ENCODE results near the gene RAMP1.

The RAMP1 gene

GRCh38 chr2:237854295-237854694 lies 5.1 kb upstream of the RAMP1 start:
- no peaks in the 10 kb centered on the region for H3K36me3 ChIP-seq (ENCODE audit: insufficient read depth, low read length)
- H3K4me3 ChIP-seq (ENCODE audit: low read length) = no peak overlapping the region
- no peak overlapping the region for H2AFZ ChIP-seq (ENCODE audit: low read depth, low read length)
- H3K4me1 ChIP-seq (ENCODE audit: insufficient read depth, low read length) = peaks cover 19% of the 10 kb centered on the region
- H3K27me3 ChIP-seq (ENCODE audit: insufficient read depth, low read length) = peaks cover 2% of the 10 kb centered on the region
- H3K9me3 ChIP-seq (ENCODE audit: low read length) = no peaks in the 10 kb centered on the region

- no peaks in the 10 kb centered on the region for H3K9me3 ChIP-seq (ENCODE audit: low read length)
- peaks cover 19% of the 10 kb centered on the region for H3K4me1 ChIP-seq (ENCODE audit: insufficient read depth, low read length)
- no peak overlapping the region for H3K4me3 ChIP-seq (ENCODE audit: low read length)
- no peak overlapping the region for H2AFZ ChIP-seq (ENCODE audit: low read depth, low read length)
- H3K36me3 ChIP-seq (ENCODE audit: insufficient read depth, low read length) = no peaks in the 10 kb centered on the region
- peaks cover 3% of the 10 kb centered on the region for H3K27me3 ChIP-seq (ENCODE audit: insufficient read depth, low read length)
Measured at GRCh38 chr2:237857791-237858190, 1.6 kb upstream of the RAMP1 start.

GRCh38 chr2:237858294-237859081 lies 935 bp upstream of the RAMP1 start:
- H3K36me3 ChIP-seq (ENCODE audit: insufficient read depth, low read length) = no peaks in the 10 kb centered on the region
- peaks cover 3% of the 10 kb centered on the region for H3K27me3 ChIP-seq (ENCODE audit: insufficient read depth, low read length)
- no peak overlapping the region for H2AFZ ChIP-seq (ENCODE audit: low read depth, low read length)
- no peak overlapping the region for H3K4me3 ChIP-seq (ENCODE audit: low read length)
- no peaks in the 10 kb centered on the region for H3K9me3 ChIP-seq (ENCODE audit: low read length)
- H3K4me1 ChIP-seq (ENCODE audit: insufficient read depth, low read length) = peaks cover 19% of the 10 kb centered on the region

- Histone ChIP-seq H3K4me3 (ENCODE audit: low read length) (no peak overlapping the region), H3K9me3 (ENCODE audit: low read length) (no peaks in the 10 kb centered on the region), H2AFZ (ENCODE audit: low read depth, low read length) (no peak overlapping the region), H3K36me3 (ENCODE audit: insufficient read depth, low read length) (no peaks in the 10 kb centered on the region), H3K27me3 (ENCODE audit: insufficient read depth, low read length) (peaks cover 3% of the 10 kb centered on the region), H3K4me1 (ENCODE audit: insufficient read depth, low read length) (peaks cover 19% of the 10 kb centered on the region)
Measured at GRCh38 chr2:237859082-237859433, 365 bp upstream of the RAMP1 start.

- peaks cover 3% of the 10 kb centered on the region for H3K27me3 ChIP-seq (ENCODE audit: insufficient read depth, low read length)
Measured at GRCh38 chr2:237860273-237860935, 981 bp downstream of the RAMP1 start.

GRCh38 chr2:237861875-237862527 lies 2.6 kb downstream of the RAMP1 start:
- peaks cover 3% of the 10 kb centered on the region for H3K27me3 ChIP-seq (ENCODE audit: insufficient read depth, low read length)
- H3K36me3 ChIP-seq (ENCODE audit: insufficient read depth, low read length) = no peaks in the 10 kb centered on the region
- peaks cover 27% of the 10 kb centered on the region for H3K4me1 ChIP-seq (ENCODE audit: insufficient read depth, low read length)

More at GRCh38 chr2:237860273-237860935, 981 bp downstream of the RAMP1 start:
- H3K9me3 ChIP-seq (ENCODE audit: low read length) = no peaks in the 10 kb centered on the region
- H3K4me3 ChIP-seq (ENCODE audit: low read length) = no peak overlapping the region
- no peak overlapping the region for H2AFZ ChIP-seq (ENCODE audit: low read depth, low read length)
- H3K36me3 ChIP-seq (ENCODE audit: insufficient read depth, low read length) = no peaks in the 10 kb centered on the region
- H3K4me1 ChIP-seq (ENCODE audit: insufficient read depth, low read length) = peaks cover 19% of the 10 kb centered on the region

GRCh38 chr2:237862528-237862895 lies 3.1 kb downstream of the RAMP1 start:
- Histone ChIP-seq H3K9me3 (ENCODE audit: low read length) (no peaks in the 10 kb centered on the region), H3K4me3 (ENCODE audit: low read length) (no peak overlapping the region), H2AFZ (ENCODE audit: low read depth, low read length) (no peak overlapping the region), H3K4me1 (ENCODE audit: insufficient read depth, low read length) (peaks cover 24% of the 10 kb centered on the region), H3K27me3 (ENCODE audit: insufficient read depth, low read length) (peaks cover 3% of the 10 kb centered on the region), H3K36me3 (ENCODE audit: insufficient read depth, low read length) (no peaks in the 10 kb centered on the region)

More at GRCh38 chr2:237861875-237862527, 2.6 kb downstream of the RAMP1 start:
- Histone ChIP-seq H3K9me3 (ENCODE audit: low read length) (no peaks in the 10 kb centered on the region), H3K4me3 (ENCODE audit: low read length) (no peak overlapping the region), H2AFZ (ENCODE audit: low read depth, low read length) (no peak overlapping the region)

- Histone ChIP-seq H3K4me1 (ENCODE audit: insufficient read depth, low read length) (peaks cover 18% of the 10 kb centered on the region), H3K9me3 (ENCODE audit: low read length) (no peaks in the 10 kb centered on the region), H2AFZ (ENCODE audit: low read depth, low read length) (no peak overlapping the region), H3K27me3 (ENCODE audit: insufficient read depth, low read length) (peaks cover 3% of the 10 kb centered on the region), H3K36me3 (ENCODE audit: insufficient read depth, low read length) (no peaks in the 10 kb centered on the region), H3K4me3 (ENCODE audit: low read length) (no peak overlapping the region)
Measured at GRCh38 chr2:237863102-237863511, 3.7 kb downstream of the RAMP1 start.

- H3K4me3 ChIP-seq (ENCODE audit: low read length) = no peak overlapping the region
- no peak overlapping the region for H2AFZ ChIP-seq (ENCODE audit: low read depth, low read length)
- no peaks in the 10 kb centered on the region for H3K9me3 ChIP-seq (ENCODE audit: low read length)
- H3K27me3 ChIP-seq (ENCODE audit: insufficient read depth, low read length) = peaks cover 3% of the 10 kb centered on the region
- peaks cover 11% of the 10 kb centered on the region for H3K4me1 ChIP-seq (ENCODE audit: insufficient read depth, low read length)
- H3K36me3 ChIP-seq (ENCODE audit: insufficient read depth, low read length) = no peaks in the 10 kb centered on the region
Measured at GRCh38 chr2:237863689-237864443, 4.4 kb downstream of the RAMP1 start.

GRCh38 chr2:237864444-237864931 lies 5.1 kb downstream of the RAMP1 start:
- Histone ChIP-seq H3K4me1 (ENCODE audit: insufficient read depth, low read length) (peaks cover 8% of the 10 kb centered on the region), H2AFZ (ENCODE audit: low read depth, low read length) (no peak overlapping the region), H3K27me3 (ENCODE audit: insufficient read depth, low read length) (peaks cover 3% of the 10 kb centered on the region), H3K9me3 (ENCODE audit: low read length) (no peaks in the 10 kb centered on the region), H3K36me3 (ENCODE audit: insufficient read depth, low read length) (no peaks in the 10 kb centered on the region), H3K4me3 (ENCODE audit: low read length) (no peak overlapping the region)

- Histone ChIP-seq H3K4me1 (ENCODE audit: insufficient read depth, low read length) (peaks cover 8% of the 10 kb centered on the region), H3K27me3 (ENCODE audit: insufficient read depth, low read length) (peaks cover 1% of the 10 kb centered on the region)
Measured at GRCh38 chr2:237864940-237865622, 5.7 kb downstream of the RAMP1 start.

GRCh38 chr2:237865623-237866041 lies 6.2 kb downstream of the RAMP1 start:
- H2AFZ ChIP-seq (ENCODE audit: low read depth, low read length) = no peak overlapping the region
- peaks cover 8% of the 10 kb centered on the region for H3K4me1 ChIP-seq (ENCODE audit: insufficient read depth, low read length)
- H3K36me3 ChIP-seq (ENCODE audit: insufficient read depth, low read length) = no peaks in the 10 kb centered on the region
- no peak overlapping the region for H3K4me3 ChIP-seq (ENCODE audit: low read length)
- H3K9me3 ChIP-seq (ENCODE audit: low read length) = no peaks in the 10 kb centered on the region
- no peaks in the 10 kb centered on the region for H3K27me3 ChIP-seq (ENCODE audit: insufficient read depth, low read length)

More at GRCh38 chr2:237864940-237865622, 5.7 kb downstream of the RAMP1 start:
- Histone ChIP-seq H3K4me3 (ENCODE audit: low read length) (no peak overlapping the region), H3K9me3 (ENCODE audit: low read length) (no peaks in the 10 kb centered on the region), H2AFZ (ENCODE audit: low read depth, low read length) (no peak overlapping the region), H3K36me3 (ENCODE audit: insufficient read depth, low read length) (no peaks in the 10 kb centered on the region)

All from neuron (in vitro differentiated cells).